GM19035 (cell line): ENCODE data around the gene GALNT2.

Source experiments
- ATAC-seq: cut with Tn5 transposase; IDR thresholded peaks from one replicate; pipeline ENCODE4 v1.9.1; 2021; ENCODE audit not compliant: unreplicated experiment

Gene GALNT2

DNA sequence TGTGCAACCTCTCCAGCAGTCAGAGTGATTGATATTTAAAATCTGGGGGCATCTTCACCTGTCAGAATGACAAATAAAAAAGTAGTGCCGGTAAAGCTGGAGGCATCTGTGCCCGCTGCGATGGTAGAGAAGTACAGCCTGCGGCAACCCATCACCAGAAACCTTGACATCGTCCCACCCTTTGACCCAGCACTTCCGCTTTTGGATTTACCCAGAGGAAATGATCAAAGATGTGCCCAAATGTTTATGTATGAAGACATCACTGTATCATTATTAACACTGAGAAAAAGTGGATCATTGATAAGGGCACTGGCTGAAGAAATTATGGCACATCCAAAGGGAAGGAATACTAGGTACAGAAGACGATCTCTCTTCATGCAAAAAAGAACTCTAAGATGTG, 263.1 kb downstream of the GALNT2 start:
- ATAC-seq = no peak
